ENCODE data around the gene ICE2. TPM values are rescaled to one million over a fixed set of nuclear protein-coding genes. Genes with fewer than 3 reads are reported as not detected.

ICE2 gene
- total RNA-seq, 1 donor from 2014 or later, result 85.1 TPM

DNA sequence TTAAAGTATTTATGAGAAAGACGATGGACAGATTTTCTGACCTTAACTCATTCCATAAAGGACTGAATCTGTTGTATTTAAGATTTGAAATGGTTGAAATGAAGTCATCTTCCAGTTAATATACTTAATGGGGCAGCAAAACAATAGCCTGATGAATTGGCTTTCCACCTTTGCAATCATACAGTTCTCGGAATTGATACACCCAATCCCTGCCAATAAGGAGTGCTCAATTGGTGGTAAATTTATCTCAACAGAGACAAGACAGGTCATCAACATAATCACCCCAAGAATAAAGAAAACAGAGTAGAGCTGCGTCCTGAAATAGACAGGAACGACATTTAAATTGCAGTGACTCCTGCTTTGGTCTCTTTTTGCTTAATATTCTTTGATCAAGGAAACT, 92.3 kb downstream of the ICE2 start:
- Mint-ChIP-seq H3K4me3 (ENCODE audit: low read depth) (no peak overlapping the region), H3K9me3 (ENCODE audit: low read depth) (peaks cover 5% of the 10 kb centered on the region), H3K36me3 (ENCODE audit: insufficient read depth) (peaks cover 28% of the 10 kb centered on the region), H3K27ac (peak overlapping the region; percentile 13), H3K4me1 (ENCODE audit: low read depth) (peaks cover 30% of the 10 kb centered on the region), H3K27me3 (no peaks in the 10 kb centered on the region)
- TF ChIP-seq, protein P1, sequence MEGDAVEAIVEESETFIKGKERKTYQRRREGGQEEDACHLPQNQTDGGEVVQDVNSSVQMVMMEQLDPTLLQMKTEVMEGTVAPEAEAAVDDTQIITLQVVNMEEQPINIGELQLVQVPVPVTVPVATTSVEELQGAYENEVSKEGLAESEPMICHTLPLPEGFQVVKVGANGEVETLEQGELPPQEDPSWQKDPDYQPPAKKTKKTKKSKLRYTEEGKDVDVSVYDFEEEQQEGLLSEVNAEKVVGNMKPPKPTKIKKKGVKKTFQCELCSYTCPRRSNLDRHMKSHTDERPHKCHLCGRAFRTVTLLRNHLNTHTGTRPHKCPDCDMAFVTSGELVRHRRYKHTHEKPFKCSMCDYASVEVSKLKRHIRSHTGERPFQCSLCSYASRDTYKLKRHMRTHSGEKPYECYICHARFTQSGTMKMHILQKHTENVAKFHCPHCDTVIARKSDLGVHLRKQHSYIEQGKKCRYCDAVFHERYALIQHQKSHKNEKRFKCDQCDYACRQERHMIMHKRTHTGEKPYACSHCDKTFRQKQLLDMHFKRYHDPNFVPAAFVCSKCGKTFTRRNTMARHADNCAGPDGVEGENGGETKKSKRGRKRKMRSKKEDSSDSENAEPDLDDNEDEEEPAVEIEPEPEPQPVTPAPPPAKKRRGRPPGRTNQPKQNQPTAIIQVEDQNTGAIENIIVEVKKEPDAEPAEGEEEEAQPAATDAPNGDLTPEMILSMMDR (IDR thresholded peaks at IDR 0.05; ENCODE audit: unreplicated experiment), result no peak
- DNase-seq (ENCODE audit: low spot score, unreplicated experiment), result no peak

DNA sequence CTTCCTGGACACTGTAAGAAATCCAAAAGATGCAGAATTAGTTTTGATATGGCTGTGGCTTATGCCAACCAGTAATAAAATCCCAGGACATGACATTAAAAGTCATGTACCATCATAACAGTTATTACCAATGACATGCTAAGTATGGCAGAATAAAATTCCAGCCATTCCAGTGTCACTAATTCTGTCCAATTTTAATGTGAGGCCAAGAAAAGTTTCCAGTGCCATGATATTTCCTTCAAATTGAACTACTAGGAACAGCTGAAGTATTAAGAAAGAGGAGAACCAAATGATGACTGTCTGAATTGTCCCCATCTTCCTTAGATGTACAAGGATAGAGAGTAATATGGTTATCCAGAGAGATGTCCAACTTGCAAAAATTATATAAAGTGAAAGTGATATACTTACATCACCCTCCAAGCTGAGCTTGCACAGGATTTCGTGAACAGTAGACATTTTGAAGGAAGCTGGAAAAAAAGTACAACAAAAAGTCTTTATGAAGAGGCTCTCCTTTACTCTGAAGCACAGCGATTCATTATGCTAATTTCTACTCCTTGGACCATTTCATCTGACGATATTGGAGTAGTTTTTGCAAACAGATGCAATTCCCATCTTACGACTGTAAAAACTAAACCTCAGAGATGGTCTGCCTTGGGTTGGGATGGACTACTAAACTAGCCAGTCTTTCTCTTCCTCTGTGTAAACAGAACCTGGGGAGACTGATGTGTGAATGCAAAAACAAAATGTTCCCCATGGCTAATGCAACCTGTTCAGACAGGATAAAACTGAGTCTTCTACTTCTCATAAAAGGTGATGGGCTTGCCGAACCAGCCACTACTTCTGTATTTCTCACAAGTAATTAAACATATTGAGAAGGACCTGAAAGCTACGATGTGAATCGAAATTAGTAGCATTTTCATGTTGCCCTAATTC, 93.1 kb downstream of the ICE2 start:
- DNase-seq (ENCODE audit: low spot score, unreplicated experiment), result no peak
- TF ChIP-seq, protein P1 (IDR thresholded peaks at IDR 0.05; ENCODE audit: unreplicated experiment), result no peak
- Mint-ChIP-seq H3K9me3 (ENCODE audit: low read depth) (peaks cover 5% of the 10 kb centered on the region), H3K36me3 (ENCODE audit: insufficient read depth) (peaks cover 32% of the 10 kb centered on the region), H3K4me3 (ENCODE audit: low read depth) (no peak overlapping the region), H3K4me1 (ENCODE audit: low read depth) (peaks cover 23% of the 10 kb centered on the region), H3K27me3 (no peaks in the 10 kb centered on the region), H3K27ac (no peak overlapping the region)

DNA sequence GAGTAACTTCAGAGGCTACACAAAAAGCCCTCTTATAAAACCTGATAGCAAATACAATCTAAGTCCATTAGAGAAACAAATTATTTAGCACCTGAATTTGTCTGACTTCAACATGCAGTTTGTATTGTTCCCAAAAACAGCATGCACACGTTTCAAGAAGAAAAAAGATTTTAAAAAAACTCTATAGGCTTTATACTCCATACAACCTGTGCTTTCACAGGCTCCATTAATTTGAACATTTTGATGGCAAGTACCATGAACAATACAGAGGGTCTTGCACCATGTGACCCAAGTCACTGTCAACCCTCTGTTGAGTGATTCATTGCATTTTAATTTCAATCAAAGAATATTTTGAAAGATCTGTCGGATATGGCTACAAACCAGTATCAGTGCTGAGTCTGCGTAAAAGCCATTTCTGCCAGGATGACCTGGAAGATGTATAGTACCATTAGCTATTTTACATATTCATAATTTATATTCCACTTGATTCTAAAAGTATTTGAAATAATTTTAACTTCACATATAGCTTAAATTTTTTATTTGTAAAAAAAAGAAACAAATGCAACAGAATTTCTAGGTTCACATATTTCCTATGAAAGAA, 94.3 kb downstream of the ICE2 start:
- Mint-ChIP-seq H3K4me1 (ENCODE audit: low read depth) (peaks cover 20% of the 10 kb centered on the region), H3K36me3 (ENCODE audit: insufficient read depth) (peaks cover 38% of the 10 kb centered on the region), H3K27ac (no peak overlapping the region), H3K9me3 (ENCODE audit: low read depth) (peaks cover 5% of the 10 kb centered on the region), H3K4me3 (ENCODE audit: low read depth) (no peak overlapping the region), H3K27me3 (no peaks in the 10 kb centered on the region)
- TF ChIP-seq, protein P1 (IDR thresholded peaks at IDR 0.05; ENCODE audit: unreplicated experiment), result no peak
- DNase-seq (ENCODE audit: low spot score, unreplicated experiment), result no peak

DNA sequence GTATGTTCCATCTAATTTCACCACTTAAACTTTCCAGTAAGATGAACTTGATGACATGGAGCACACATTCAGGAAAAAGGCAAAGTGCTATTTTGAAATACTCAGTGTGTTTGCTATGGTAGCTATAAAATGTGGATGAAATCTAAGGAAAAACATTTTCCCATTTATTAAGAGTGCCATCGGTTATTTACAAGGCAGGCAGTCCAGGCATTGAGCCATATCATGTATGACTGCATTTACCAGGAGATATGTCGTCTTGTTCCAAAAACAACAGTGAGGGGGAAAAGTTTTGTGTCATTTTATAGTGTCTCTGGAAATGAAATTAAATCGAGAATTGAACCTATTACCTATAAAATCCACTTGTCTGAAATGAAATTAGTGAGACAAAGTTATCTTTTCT, 94.9 kb downstream of the ICE2 start:
- no peak for DNase-seq (ENCODE audit: low spot score, unreplicated experiment)
- no peaks in the 10 kb centered on the region for H3K27me3 Mint-ChIP-seq
- H3K4me3 Mint-ChIP-seq (ENCODE audit: low read depth), result no peak overlapping the region
- H3K27ac Mint-ChIP-seq, result no peak overlapping the region
- peaks cover 17% of the 10 kb centered on the region for H3K4me1 Mint-ChIP-seq (ENCODE audit: low read depth)
- TF ChIP-seq, protein P1 (IDR thresholded peaks at IDR 0.05; ENCODE audit: unreplicated experiment), result no peak
- peaks cover 5% of the 10 kb centered on the region for H3K9me3 Mint-ChIP-seq (ENCODE audit: low read depth)
- H3K36me3 Mint-ChIP-seq (ENCODE audit: insufficient read depth), result peaks cover 35% of the 10 kb centered on the region

DNA sequence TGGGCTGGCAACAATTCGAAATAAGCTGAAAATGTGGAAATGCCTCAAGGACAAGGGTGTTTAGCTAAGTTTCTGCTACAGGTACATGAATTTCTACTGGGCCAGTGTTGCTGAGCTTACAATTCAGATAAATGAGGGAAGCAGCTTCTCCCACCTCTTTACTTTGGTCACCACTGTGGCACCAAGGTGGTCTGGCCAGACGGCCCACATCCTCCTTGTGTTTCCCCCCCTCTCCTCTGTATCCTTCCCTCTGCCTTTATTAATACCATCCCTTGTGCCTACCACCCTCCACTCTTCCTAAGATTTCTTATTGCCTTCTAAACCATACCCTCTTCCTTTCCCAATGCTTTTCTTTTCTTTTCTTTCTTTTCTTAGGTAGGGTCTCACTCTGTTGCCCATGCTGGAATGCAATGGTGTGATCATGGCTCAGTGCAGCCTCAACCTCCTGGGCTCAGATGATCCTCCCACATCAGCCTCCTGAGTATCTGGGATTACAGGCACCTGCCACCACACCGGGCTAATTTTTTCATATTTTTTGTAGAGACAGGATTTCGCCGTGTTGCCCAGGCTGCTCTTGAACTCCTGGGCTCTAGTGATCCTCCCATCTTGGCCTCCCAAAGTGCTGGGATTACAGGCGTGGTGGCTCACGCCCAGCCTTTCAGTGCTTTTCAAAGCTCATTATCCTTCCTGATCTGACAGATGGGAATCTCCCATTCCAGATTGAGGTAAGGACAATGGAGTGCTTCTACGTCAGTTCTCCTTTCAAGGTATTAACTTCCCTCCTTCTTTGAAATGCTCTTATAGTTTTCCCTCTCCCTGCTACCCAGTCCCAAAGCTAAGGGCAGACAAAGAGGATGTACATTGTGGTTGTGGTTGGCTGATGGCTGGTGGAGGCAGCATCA, 95.9 kb downstream of the ICE2 start:
- Mint-ChIP-seq H3K36me3 (ENCODE audit: insufficient read depth) (peaks cover 36% of the 10 kb centered on the region), H3K9me3 (ENCODE audit: low read depth) (peaks cover 5% of the 10 kb centered on the region), H3K27ac (peak overlapping the region; percentile 53), H3K4me3 (ENCODE audit: low read depth) (no peak overlapping the region), H3K4me1 (ENCODE audit: low read depth) (peaks cover 15% of the 10 kb centered on the region), H3K27me3 (no peaks in the 10 kb centered on the region)
- TF ChIP-seq, protein P1 (IDR thresholded peaks at IDR 0.05; ENCODE audit: unreplicated experiment), result no peak
- no peak for DNase-seq (ENCODE audit: low spot score, unreplicated experiment)

All from progenitor cell of endocrine pancreas (in vitro differentiated cells).